HG02678 (cell line): ENCODE results near the gene LTA.
"Not testable (repeated sequence)": the region's sequence is repeated elsewhere in the genome, so short reads cannot be mapped to it uniquely, and the experiment has no call there.

ENCODE experiments used
- ATAC-seq: cut with Tn5 transposase; IDR thresholded peaks from one replicate; pipeline ENCODE4 v1.9.1; 2021; ENCODE audit warnings: mild to moderate bottlenecking, moderate library complexity; ENCODE audit not compliant: unreplicated experiment

Gene LTA

DNA sequence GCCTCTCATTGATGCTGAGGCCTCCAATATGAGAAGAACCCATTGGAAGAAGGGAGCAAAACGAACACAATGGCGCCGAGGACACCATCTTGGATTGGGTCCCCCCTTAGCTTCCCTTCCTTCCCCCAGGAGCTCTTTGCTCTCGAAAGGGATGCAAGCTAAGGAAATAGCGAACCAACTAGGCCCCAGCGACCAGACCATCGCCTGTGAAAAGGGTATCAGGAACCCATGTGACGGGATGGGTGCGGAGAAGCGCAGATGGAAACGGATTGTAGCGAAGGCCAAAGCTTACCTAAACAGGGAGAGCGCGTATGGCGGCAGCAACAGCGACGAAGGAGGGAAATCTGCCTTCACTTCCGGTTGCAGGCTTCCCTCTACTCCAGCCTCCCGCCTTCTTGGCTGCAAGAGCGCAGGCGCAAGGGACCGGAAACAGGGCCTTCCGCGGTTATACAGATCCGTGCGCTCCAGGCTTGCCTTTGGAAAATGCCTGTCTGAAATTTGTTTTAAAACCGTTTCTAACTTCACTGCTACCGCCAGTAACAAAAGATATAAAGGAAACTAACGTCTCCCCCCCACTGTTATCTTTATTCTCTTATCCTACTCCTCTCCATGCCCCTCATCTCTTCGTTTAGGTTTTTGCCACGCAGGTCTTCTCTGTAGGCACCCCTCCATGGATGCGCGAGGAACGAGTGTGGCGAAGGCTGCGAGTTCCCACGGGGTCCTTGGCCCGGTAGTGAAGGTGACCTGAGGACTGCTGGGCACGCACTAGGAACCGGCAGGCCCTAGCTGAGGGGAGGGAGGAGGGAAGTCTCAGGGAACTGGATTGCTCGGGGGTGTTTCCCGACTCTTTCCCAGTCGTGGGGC is 30.2 kb upstream of the LTA start, which contains the start of gene DDX39B:
TSS of gene DDX39B (minus strand) at position 346 of the 864 bp plus-strand sequence. CDS start 1,471 bp downstream, outside the sequence.
- ATAC-seq, result peak; percentile 73

DNA sequence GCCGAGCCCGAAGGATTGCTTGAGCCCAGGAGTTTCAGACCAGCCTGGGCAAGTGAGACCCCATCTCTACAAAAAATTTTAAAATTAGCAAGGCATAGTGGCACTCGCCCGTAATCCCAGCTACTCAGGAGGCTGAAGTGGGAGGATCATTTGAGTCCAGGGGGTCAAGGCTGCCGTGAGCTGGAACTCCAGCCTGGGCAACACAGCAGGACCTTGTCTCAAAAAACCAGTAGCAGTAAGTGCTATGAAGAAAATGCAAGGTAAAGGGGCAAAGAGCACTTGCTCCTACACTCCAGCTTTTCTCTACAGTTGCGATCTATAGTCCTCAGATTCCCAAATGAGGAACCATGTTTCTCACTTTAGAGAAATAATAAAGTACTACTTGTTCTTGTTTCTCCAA is 28.4 kb upstream of the LTA start:
- no peak for ATAC-seq

DNA sequence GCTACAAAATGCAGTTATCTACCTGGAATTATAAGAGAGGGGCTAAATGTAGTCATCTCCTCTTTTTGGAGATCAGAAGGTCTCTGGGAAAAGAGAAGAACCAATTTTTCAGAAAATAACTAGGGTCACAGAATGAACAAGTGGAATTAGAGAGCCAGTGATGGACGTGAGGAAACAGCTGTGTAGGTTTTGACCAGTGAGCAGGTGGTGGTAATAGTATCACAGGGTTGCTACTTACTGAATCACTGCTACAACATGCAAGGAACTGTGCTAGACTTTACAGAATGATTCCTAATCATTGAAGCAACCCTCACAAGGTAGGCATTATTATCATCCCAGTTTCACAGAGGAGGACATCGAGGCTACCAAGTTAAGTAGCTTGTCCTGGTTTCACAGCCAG is 27.4 kb upstream of the LTA start:
- ATAC-seq, result no peak

DNA sequence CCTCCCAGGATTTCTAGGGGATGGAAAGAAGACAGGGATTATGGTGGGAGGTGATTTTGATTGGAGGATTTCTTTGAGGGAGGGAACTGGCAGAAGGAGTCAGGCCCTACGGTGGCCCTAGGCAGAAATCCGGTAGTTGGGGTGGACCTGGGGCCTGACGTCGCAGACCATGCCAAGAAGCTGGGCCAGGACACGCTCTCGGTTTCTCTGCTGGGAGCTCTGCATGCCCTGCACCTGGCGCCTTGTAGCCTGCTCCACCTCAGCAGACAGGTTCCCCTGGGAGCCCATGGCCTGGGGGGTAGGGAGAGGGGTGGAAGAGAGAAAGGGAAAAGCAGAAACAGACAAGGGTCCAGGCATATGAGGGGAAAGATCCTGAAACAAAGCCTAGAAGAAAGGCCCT is 26.8 kb upstream of the LTA start:
- ATAC-seq, result no peak

DNA sequence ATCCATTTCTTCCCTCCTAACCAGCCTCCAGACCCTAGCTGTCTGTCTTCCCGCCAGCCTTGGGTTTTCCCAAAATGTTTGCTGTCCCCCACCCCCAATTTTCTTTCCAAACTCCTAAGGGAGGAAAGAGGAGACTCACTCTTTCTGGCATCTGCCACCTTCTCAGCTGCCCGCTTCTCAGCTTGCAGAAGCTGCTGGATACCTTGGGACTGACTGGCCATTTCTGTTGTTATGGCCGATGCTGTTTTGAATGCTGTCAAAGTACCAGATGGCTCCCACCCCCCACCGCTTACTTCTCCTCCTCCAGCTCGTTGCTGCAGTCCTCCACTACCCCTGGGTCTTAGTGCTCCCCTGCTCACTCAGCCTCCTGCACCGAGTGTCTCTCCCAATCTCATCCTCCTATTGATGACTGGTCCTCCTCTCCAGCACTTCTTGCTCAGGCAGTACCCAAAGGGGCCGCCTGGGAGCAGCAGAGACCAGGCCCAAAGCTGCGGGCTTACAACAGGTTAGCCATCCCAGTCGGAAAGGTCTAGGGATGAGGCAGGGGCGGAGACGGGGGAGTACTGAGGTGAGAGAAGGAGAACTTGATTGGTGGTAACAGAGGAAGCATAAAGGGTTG is 25.6 kb upstream of the LTA start, which contains the start of gene ATP6V1G2:
TSS of gene ATP6V1G2 (minus strand) at position 270 of the 619 bp plus-strand sequence. CDS start at position 221, 49 bp downstream.
- ATAC-seq, result peak; percentile 42

DNA sequence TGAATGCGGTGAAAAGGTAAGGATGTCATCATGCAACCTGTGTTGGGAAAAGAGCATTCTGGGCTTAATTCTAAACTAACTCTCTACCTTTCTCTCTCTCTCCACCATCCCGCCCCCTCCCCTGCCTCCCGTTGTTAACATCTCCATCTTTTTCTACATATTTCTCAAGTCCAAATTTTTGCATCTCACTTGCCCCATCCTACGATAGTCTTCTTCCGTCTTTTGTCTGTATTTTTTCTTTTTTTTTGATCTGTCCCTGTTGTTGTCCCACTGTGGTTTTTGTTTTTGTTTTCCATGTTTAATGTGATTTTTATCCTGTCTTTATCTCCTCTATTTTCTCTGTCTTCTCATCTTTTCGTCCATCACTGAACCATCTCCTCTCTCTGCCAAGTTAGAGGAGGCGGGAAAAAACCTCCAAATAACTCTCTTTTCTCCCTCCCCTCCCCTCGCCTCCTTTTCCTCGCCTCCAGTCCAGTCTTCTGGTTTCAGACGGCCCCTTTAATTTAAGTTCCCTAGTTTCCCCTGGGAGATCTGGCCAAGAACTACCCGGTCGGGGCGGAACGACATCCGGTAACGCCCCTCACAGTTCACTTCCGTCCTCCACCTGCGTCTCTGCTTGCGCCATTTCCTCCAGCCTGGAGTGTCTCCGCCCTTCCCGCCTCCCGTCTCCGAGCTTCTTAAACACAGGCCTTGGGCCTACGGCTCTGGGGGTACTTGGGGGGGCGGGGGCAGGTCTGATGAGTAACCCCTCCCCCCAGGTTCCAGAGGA is 24.9 kb upstream of the LTA start, which contains the start of gene NFKBIL1:
TSS of gene NFKBIL1 (plus strand) at position 651 of the 769 bp plus-strand sequence. CDS start at position 738, 87 bp downstream.
- peak; percentile 79 for ATAC-seq

DNA sequence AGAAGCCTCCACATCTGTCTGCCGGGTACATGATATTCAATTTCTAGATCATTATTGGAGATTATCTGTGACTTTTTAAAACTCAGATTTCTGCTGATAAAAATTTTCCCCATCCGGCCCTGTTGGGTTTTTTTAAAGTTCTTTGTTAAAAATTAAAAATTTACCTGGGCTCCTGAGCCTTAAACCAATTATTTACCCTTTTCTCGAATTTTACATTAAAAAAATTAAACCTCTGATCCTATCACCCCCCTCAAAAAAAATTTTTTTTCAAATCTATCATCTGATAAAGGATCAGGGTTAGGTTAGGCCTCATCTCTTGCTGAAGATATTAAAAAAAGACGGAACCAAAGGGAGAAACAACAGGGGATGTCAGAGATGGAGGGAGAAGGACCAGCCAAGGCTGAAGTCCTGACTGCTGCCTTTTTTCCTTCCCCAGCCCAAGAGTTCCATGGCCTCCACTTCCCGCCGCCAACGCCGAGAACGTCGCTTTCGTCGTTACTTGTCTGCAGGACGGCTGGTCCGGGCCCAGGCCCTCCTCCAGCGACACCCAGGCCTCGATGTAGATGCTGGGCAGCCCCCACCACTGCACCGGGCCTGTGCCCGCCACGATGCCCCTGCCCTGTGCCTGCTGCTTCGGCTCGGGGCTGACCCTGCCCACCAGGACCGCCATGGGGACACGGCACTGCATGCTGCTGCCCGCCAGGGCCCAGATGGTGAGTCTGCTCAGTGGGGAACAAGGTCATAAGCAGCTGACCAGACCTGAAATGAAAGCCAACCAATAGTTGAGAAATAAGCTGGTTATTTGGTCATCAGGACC is 24.2 kb upstream of the LTA start:
- no peak for ATAC-seq

DNA sequence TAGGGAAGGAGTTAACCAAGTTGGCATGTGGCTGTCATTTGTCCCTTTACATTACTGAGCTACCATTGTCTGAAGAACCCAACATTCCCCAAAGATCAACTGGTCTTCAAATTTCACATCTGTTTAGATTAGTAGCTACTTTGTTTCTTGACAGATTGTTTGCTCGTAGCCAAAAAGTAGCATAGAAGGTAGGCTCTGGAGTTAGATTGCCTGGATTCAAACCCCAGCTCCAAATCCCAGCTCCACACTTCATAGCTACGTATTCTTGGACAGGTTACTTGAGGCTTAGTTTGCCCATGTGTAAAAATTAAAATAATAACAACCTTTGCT is 23.6 kb upstream of the LTA start:
- no peak for ATAC-seq

DNA sequence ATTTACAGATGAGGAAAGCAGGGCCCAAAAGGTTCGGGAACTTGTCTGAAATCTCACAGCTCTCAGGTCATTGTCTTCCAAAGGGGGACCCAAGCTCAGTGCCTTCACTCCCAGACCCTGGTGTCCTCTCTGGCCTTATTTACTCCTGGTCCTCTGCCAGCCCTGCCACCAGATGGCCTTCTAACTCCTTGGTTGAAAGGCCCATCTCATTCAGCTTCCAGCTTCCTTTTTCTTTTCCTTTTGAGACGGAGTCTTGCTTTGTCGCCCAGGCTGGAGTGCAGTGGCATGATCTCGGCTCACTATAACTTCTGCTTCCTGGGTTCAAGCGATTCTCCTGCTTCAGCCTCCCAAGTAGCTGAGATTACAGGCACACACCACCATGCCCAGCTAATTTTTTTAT is 20.7 kb upstream of the LTA start:
- ATAC-seq, result not testable (repeated sequence)

DNA sequence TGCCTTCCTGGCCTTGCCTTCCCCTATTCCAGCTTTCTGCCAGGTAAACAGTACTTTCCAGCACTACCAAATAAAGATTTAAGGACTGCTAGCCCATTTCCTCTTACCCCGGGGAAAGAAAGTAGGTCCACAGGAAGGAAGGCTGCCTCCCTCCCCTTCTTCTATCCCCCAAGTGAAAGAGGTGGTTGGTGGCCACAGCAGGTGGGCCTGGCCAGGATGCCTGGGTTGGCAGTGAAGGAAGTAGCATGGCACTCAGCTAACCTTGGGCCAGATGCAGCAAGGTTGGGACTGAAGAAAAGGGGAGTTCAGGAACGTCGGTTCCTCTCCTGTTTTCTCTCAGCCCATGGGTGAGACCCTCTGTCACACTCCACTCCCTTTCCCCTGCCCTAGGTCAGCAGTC is 15.8 kb upstream of the LTA start:
- ATAC-seq, result no peak

DNA sequence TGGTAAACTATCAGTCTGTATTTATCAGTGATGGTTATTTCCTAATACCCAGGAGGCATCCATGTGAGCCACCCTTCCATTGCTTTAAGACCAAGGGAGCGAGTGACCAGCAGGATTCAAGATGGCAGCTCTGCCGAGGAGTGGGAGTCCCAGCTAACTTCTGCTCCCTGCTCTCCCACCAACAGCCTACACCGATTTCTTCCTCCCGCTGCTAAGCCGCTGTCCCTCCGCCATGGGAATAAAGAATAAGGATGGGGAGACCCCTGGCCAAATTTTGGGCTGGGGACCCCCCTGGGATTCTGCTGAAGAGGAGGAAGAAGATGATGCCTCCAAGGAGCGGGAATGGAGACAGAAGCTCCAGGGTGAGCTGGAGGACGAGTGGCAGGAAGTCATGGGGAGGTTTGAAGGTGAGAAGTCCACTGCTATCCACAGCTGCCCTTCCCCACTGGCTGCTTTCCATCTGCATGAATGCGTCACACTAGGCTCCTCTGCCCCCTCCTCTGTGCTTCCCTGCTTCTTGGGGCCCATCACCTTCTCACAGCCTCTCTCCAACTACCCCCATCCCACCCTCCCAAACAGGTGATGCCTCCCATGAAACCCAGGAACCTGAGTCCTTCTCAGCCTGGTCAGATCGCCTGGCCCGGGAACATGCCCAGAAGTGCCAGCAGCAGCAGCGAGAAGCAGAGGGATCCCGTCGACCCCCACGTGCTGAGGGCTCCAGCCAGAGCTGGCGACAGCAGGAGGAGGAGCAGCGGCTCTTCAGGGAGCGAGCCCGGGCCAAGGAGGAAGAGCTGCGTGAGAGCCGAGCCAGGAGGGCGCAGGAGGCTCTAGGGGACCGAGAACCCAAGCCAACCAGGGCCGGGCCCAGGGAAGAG is 14.4 kb upstream of the LTA start:
- ATAC-seq, result no peak

DNA sequence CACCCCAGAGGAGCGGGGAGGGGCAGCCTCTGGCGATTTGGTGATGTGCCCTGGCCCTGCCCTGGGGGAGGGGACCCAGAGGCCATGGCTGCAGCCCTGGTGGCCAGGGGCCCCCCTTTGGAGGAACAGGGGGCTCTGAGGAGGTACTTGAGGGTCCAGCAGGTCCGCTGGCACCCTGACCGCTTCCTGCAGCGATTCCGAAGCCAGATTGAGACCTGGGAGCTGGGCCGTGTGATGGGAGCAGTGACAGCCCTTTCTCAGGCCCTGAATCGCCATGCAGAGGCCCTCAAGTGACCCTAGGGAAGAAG is 13.8 kb upstream of the LTA start:
- ATAC-seq, result no peak

DNA sequence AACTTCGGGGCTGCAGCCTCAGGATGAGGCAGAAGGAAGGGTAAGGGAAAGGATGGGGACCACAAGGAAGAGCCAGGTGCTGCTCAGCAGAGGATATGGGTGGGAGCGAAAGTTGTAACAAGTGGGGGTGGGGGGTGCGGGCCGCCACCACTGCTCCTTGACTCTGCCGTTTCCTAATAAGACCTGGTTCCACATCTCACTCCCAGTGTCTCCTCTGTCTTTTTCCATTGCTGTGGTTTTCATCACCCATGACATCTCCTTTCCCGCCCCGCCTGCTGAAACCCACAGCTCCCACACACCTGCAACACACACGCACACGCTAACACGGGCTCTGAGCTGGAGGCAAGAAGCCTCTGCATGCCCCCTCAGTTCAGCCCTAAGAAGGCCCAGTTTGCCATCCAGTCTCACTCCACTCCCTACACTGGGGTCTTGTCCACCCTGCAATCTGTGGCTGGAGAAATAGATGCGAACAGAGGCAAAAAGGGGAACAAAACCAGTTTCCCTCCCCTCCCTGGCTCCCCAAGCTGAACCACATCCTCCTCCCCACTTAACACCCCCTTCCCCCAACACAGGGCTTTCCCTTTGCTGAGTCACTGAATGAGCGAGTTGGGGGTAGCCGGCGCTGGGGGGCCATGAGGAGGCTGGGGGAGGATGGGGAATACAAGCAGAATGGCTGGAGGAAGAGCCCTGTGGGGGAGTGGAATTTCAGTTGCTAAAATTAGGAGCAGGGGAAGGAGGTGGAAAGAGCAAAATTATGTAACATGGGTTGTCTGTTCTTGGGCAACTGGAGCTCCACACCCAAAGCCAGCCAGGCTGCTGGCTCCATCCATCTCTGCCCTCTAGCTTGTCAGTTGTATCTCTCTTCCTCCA is 13.2 kb upstream of the LTA start:
- no peak for ATAC-seq

DNA sequence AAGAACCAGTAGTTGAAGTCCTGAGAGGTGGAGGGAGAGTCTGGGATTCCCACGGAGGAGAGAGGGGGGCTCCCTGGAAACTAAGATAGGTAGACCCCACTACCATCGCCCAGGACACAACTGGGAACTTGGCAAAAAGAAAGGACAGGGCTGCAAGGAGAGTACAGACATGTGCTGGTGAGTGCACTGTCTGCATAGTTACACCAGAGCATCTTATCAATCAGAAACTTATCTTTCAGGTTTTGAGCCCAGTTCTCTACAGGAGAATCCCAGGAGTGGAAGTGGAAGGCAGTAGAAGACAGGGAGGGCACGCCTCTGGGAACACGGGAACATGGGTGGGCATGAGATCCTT is 12.5 kb upstream of the LTA start:
- ATAC-seq, result no peak

DNA sequence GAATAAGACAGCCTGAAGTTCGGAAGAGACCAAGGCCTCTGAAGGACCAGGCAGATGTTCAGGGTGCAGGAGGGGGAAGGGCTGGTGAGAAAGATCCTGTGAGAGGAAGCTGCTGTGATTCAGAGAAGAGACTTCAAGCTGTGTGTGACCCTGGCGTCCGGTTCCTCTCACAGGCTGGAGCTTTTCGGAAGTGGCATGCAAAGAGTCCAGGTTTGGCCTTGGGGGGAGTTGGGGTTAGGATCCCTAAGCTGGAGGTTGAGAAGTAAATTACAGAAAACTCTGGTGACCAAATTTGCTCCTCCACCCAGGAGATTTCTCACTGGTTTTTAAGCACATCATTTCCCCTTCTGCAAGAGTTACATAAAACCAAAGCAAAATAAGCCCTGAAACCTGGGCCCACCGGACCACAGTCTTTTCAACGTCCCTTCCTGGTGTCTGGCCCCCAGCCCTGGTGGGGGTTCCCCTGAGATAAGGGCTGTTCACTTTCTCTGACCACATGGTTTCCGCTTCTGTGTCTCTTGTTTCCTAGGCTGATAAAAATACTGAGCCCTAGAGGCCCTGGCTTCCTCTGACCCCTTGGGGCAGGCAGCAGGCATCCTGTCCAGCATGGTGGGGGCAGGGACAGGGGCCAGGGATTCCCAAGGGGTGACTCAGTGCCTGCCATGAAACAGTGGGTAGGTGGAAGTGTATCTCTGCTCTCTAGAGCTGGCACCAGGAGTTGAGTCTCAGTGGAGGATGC is 12.0 kb upstream of the LTA start:
- ATAC-seq, result peak; percentile 70

DNA sequence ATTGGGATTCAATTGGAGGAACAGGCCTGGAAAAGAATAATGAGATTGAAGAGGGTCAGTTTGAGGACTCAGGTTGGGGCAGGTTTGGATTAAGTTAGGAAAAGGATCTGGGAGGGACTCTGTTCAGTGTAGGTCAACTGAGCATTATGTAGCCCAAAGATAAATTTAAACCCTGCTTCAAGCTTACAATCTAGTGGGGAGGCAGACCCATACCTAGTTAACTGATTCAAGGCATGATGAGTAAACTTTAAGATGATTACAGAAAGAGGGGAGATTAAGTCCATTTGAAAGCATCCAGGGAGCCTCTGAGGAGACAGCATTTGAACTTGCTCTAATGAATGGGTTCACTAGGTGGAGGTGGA is 11.4 kb upstream of the LTA start:
- no peak for ATAC-seq

DNA sequence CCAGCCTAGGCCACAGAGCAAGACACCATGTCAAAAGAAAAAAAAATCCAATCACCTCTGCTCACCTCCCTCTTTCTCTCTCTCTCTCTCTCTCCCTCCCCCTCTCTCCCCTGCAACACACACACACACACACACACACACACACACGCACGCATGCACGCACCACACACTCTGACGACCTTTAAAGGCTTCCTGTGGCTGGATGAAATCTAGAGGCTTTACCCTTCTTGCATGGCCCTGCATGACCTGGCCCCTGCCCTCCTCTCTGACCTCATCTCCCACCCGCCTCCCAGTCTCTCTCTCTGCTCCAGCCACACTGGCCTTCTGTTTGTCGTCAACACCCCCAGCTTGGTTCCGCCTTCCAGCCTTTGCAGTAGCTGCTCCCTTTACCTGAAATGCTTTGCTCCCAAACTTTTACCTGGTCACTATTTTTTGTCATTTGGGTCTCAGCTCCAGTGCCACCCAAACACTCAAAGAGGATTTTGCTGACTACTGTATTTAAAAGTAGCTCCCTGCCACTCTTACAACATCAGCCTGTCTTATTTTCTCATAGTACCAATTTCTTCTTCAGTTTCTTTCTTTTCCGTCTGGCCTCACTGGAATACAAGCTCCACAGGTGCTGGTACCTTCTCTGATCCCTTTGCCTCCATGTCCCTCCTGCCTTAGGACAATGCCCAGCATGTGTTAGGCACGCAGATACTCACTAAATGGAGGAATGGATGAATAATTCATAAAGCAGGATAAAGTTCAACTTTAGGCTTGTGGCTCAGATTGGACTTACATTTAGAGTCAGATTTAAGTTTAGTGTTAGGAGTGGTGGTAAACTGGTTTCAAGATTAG is 4.3 kb upstream of the LTA start:
- ATAC-seq, result no peak
